Adrenal gland (tissue), 12 donors: ENCODE data around the gene DNAJC27. TPM values are rescaled to one million over a fixed set of nuclear protein-coding genes. Genes with fewer than 3 reads are reported as not detected.

Experiments used
- polyA plus RNA-seq, 3 donors: library from polyadenylated mRNA; stranded (reverse); fragments of 200-250 nt in 2 of 3; fragments of 350-450 nt in 1 of 3; fragmentation: Illumina TruSeq in 1 of 3; extraction: RNeasy Lipid Tissue Mini Kit (QIAGEN cat#74804) in 1 of 3; gene quantifications; one replicate each; pipeline ENCODE4 v1.2.3, GENCODE V29; 2013 to 2014
- small RNA-seq, 2 donors: library from RNA; depleted of rRNA; stranded (forward); fragments of <200 nt; gene quantifications; one replicate each; pipeline ENCODE3, GENCODE V24; 2016
- total RNA-seq, 9 donors: library from RNA; depleted of rRNA in 4 of 9; stranded (reverse); fragments of >200 nt in 4 of 9; fragments of 120-200 nt in 1 of 9; fragmentation: NEBNext Ultra II Directional in 1 of 9; extraction: Animal tissue kit (Norgen Biotek cat#: 25700) in 1 of 9; gene quantifications; one replicate each; pipeline versions ENCODE4 v1.1.0 to v1.2.4, GENCODE V29; 2013 to 2023
- donor health status: healthy with polysubstance abuse.
- donor health status: Bipolar disorder and iron deficiency.
- donor health status: DM: yes; HTN: yes; CAD: no.
- donor health status: DM: no; HTN: no; CAD: no.
- donor health status: DM: no; HTN: no; CAD: no.
- donor health status: DM: yes; HTN: yes; CAD: no.

Gene DNAJC27
- total and polyA plus RNA-seq, 12 donors, result 1.9 to 10.8 (median 6.7) TPM

Small RNAs within 50 kb of the gene (small RNA-seq; reads per million reads assigned to genes)
- gene AC013267.1 (0 reads per million in 2 donors), gene RF00016 (0 reads per million in 2 donors), gene RF00019 (0 reads per million in 2 donors)

Other genes starting within 250 kb of the DNAJC27 start
- 10 to 100 TPM; 36.9 to 87.3 (median 59.3) TPM for gene PTRHD1, start 178.6 kb downstream of the DNAJC27 start, total RNA-seq
- 10 to 100 TPM; 18.6 to 52.9 (median 33.4) TPM for gene PTRHD1, start 178.6 kb downstream of the DNAJC27 start, polyA plus RNA-seq
- 10 to 100 TPM in 5 of 9 donors, 1 to 10 TPM in 4; 6.6 to 16.6 (median 10.2) TPM for gene CENPO, start 178.5 kb downstream of the DNAJC27 start, total RNA-seq
- gene CENPO, start 178.5 kb downstream of the DNAJC27 start, polyA plus RNA-seq, result 1 to 10 TPM; 2.6 to 9.5 (median 3.1) TPM
- gene ADCY3, start 51.7 kb downstream of the DNAJC27 start, total RNA-seq, result 10 to 100 TPM in 8 of 9 donors, 1 to 10 TPM in 1; 8.0 to 72.0 (median 35.3) TPM
- 10 to 100 TPM; 19.6 to 44.9 (median 20.1) TPM for gene ADCY3, start 51.7 kb downstream of the DNAJC27 start, polyA plus RNA-seq
- gene EFR3B, start 70.1 kb upstream of the DNAJC27 start, total RNA-seq, result 10 to 100 TPM in 1 of 9 donors, 1 to 10 TPM in 8; 1.8 to 10.6 (median 2.7) TPM
- 10 to 100 TPM in 1 of 3 donors, 1 to 10 TPM in 1, under 1 TPM in 1; 0.84 to 18.5 (median 2.1) TPM for gene EFR3B, start 70.1 kb upstream of the DNAJC27 start, polyA plus RNA-seq
- 10 to 100 TPM in 4 of 9 donors, 1 to 10 TPM in 5; 6.3 to 83.4 (median 9.1) TPM for gene POMC, start 196.6 kb upstream of the DNAJC27 start, total RNA-seq
- gene POMC, start 196.6 kb upstream of the DNAJC27 start, polyA plus RNA-seq, result 100 to 1,000 TPM in 1 of 3 donors, 10 to 100 TPM in 1, under 1 TPM in 1; 0.75 to 115 (median 33.6) TPM